ENCODE data around the gene LDAF1.
A peak's percentile ranks its signal among the peaks of the same experiment; 100 is the strongest.
"Not testable (repeated sequence)": the region's sequence is repeated elsewhere in the genome, so short reads cannot be mapped to it uniquely, and the experiment has no call there.

The LDAF1 gene

GRCh38 chr16:21162661-21163151, 4.2 kb downstream of the LDAF1 start:
- DNase-seq (ENCODE audit: low spot score): no peak

- no peak for DNase-seq (ENCODE audit: low spot score)
Measured at GRCh38 chr16:21163576-21163975, 5.1 kb downstream of the LDAF1 start.

- DNase-seq (ENCODE audit: low spot score): no peak
Measured at GRCh38 chr16:21164521-21165168, 6.2 kb downstream of the LDAF1 start.

GRCh38 chr16:21166561-21166961, 8.1 kb downstream of the LDAF1 start:
- DNase-seq (ENCODE audit: low spot score): no peak

GRCh38 chr16:21167360-21167759, 8.9 kb downstream of the LDAF1 start:
- DNase-seq (ENCODE audit: low spot score): no peak

GRCh38 chr16:21167929-21168602, 9.6 kb downstream of the LDAF1 start:
- no peak for DNase-seq (ENCODE audit: low spot score)

GRCh38 chr16:21169249-21169981, 10.9 kb downstream of the LDAF1 start:
- DNase-seq (ENCODE audit: low spot score): no peak

GRCh38 chr16:21170116-21170515, 11.6 kb downstream of the LDAF1 start:
- DNase-seq (ENCODE audit: low spot score): not testable (repeated sequence)

GRCh38 chr16:21172650-21173049, 14.2 kb downstream of the LDAF1 start:
- DNase-seq (ENCODE audit: low spot score): no peak

- DNase-seq (ENCODE audit: low spot score): no peak
Measured at GRCh38 chr16:21175397-21175796, 16.9 kb downstream of the LDAF1 start.

GRCh38 chr16:21179126-21179982, 20.9 kb downstream of the LDAF1 start:
- DNase-seq (ENCODE audit: low spot score): no peak

- no peak for DNase-seq (ENCODE audit: low spot score)
Measured at GRCh38 chr16:21179983-21180365, 21.5 kb downstream of the LDAF1 start.

GRCh38 chr16:21183995-21184394, 25.5 kb downstream of the LDAF1 start:
- DNase-seq (ENCODE audit: low spot score): no peak

- DNase-seq (ENCODE audit: low spot score): peak; percentile 28
Measured at GRCh38 chr16:21184834-21185233, 26.4 kb downstream of the LDAF1 start.

GRCh38 chr16:21185659-21186325, 27.3 kb downstream of the LDAF1 start:
- no peak for DNase-seq (ENCODE audit: low spot score)

- DNase-seq (ENCODE audit: low spot score): no peak
Measured at GRCh38 chr16:21186326-21186691, 27.8 kb downstream of the LDAF1 start.

GRCh38 chr16:21189311-21189710, 30.8 kb downstream of the LDAF1 start:
- no peak for DNase-seq (ENCODE audit: low spot score)

- DNase-seq (ENCODE audit: low spot score): no peak
Measured at GRCh38 chr16:21190013-21190412, 31.5 kb downstream of the LDAF1 start.

- DNase-seq (ENCODE audit: low spot score): no peak
Measured at GRCh38 chr16:21190599-21190998, 32.1 kb downstream of the LDAF1 start.

- no peak for DNase-seq (ENCODE audit: low spot score)
Measured at GRCh38 chr16:21192991-21193390, 34.5 kb downstream of the LDAF1 start.

GRCh38 chr16:21194771-21195301, 36.4 kb downstream of the LDAF1 start:
- no peak for DNase-seq (ENCODE audit: low spot score)

All from activated CD4-positive, alpha-beta T cell treated with anti-CD3 and anti-CD28 coated beads, Interleukin-2, Interleukin-4, amounts not matched to agents 100 ng/mL and 50 ng/mL, durations not matched to agents 16 hours and 8 hours (primary cell).